ENCODE data around the gene PLEKHG4. TPM values are rescaled to one million over a fixed set of nuclear protein-coding genes. Genes with fewer than 3 reads are reported as not detected.

PLEKHG4 gene
- polyA plus RNA-seq, 1 donor from 2014 or later: 0.28 TPM

- no peak overlapping the region for H3K4me3 ChIP-seq (ENCODE audit: low read length)
- no peaks in the 10 kb centered on the region for H3K27me3 ChIP-seq (ENCODE audit: insufficient read depth, low read depth, low read length)
- H3K9me3 ChIP-seq (ENCODE audit: low read length): no peaks in the 10 kb centered on the region
- TF ChIP-seq RAD21 (conservative IDR thresholded peaks at IDR 0.05) (no peak), EP300 (conservative IDR thresholded peaks at IDR 0.05; ENCODE audit: poor library complexity, severe bottlenecking) (no peak), SMC3 (conservative IDR thresholded peaks at IDR 0.05; ENCODE audit: poor library complexity) (no peak), CTCF (IDR thresholded peaks at IDR 0.05; ENCODE audit: poor library complexity, severe bottlenecking) (no peak), EZH2 (IDR thresholded peaks at IDR 0.05; ENCODE audit: borderline replicate concordance, insufficient read depth, low read length, poor library complexity, severe bottlenecking) (no peak), TAF1 (IDR thresholded peaks at IDR 0.05; ENCODE audit: low read depth) (no peak), REST (IDR thresholded peaks at IDR 0.05; ENCODE audit: borderline replicate concordance) (no peak), MXI1 (conservative IDR thresholded peaks at IDR 0.05; ENCODE audit: poor library complexity, severe bottlenecking) (no peak)
- H4K20me1 ChIP-seq (ENCODE audit: insufficient read depth): no peaks in the 10 kb centered on the region
- no peak overlapping the region for H2AFZ ChIP-seq (ENCODE audit: low read depth, low read length)
- H3K4me2 ChIP-seq (ENCODE audit: low read length): no peak overlapping the region
- H3K27ac ChIP-seq (ENCODE audit: low read length): no peak overlapping the region
- no peaks in the 10 kb centered on the region for H3K9me2 ChIP-seq (ENCODE audit: insufficient read depth, low read length)
- peaks cover 12% of the 10 kb centered on the region for H3K79me2 ChIP-seq (replicated peaks; ENCODE audit: insufficient read depth, low read length)
- no peak overlapping the region for H3K9ac ChIP-seq (ENCODE audit: low read length)
- no peaks in the 10 kb centered on the region for H3K36me3 ChIP-seq (ENCODE audit: insufficient read depth, low read length)
- no peaks in the 10 kb centered on the region for H3F3A ChIP-seq (ENCODE audit: insufficient read depth, low read length, poor library complexity, severe bottlenecking)
These were observed 49.2 kb upstream of the PLEKHG4 start for GRCh38 chr16:67229906-67230808.

GRCh38 chr16:67230809-67231660 lies 48.3 kb upstream of the PLEKHG4 start:
- H3K36me3 ChIP-seq (ENCODE audit: insufficient read depth, low read length): no peaks in the 10 kb centered on the region

More at GRCh38 chr16:67230809-67231660, 48.3 kb upstream of the PLEKHG4 start:
- Histone ChIP-seq H3K79me2 (replicated peaks; ENCODE audit: insufficient read depth, low read length) (peaks cover 12% of the 10 kb centered on the region), H3F3A (ENCODE audit: insufficient read depth, low read length, poor library complexity, severe bottlenecking) (no peaks in the 10 kb centered on the region), H3K9me2 (ENCODE audit: insufficient read depth, low read length) (no peaks in the 10 kb centered on the region), H3K27me3 (ENCODE audit: insufficient read depth, low read depth, low read length) (no peaks in the 10 kb centered on the region), H3K9ac (ENCODE audit: low read length) (no peak overlapping the region), H3K9me3 (ENCODE audit: low read length) (no peaks in the 10 kb centered on the region), H2AFZ (ENCODE audit: low read depth, low read length) (no peak overlapping the region), H4K20me1 (ENCODE audit: insufficient read depth) (no peaks in the 10 kb centered on the region), H3K4me2 (ENCODE audit: low read length) (no peak overlapping the region), H3K4me3 (ENCODE audit: low read length) (no peak overlapping the region), H3K27ac (ENCODE audit: low read length) (no peak overlapping the region)
- TF ChIP-seq TAF1 (IDR thresholded peaks at IDR 0.05; ENCODE audit: low read depth) (no peak), RAD21 (conservative IDR thresholded peaks at IDR 0.05) (no peak), SMC3 (conservative IDR thresholded peaks at IDR 0.05; ENCODE audit: poor library complexity) (no peak), EZH2 (IDR thresholded peaks at IDR 0.05; ENCODE audit: borderline replicate concordance, insufficient read depth, low read length, poor library complexity, severe bottlenecking) (no peak), MXI1 (conservative IDR thresholded peaks at IDR 0.05; ENCODE audit: poor library complexity, severe bottlenecking) (no peak), CTCF (IDR thresholded peaks at IDR 0.05; ENCODE audit: poor library complexity, severe bottlenecking) (no peak), POLR2AphosphoS5 (IDR thresholded peaks at IDR 0.05) (no peak), EP300 (conservative IDR thresholded peaks at IDR 0.05; ENCODE audit: poor library complexity, severe bottlenecking) (no peak), REST (IDR thresholded peaks at IDR 0.05; ENCODE audit: borderline replicate concordance) (no peak)
